Stomach (tissue), 4 donors: ENCODE data around the gene IPCEF1.

Experiments
- EP300 ChIP-seq: sonication (generic); formaldehyde crosslinking; IDR thresholded peaks from one replicate; pipeline ENCODE4 v1.6.1; 2017; ENCODE audit warnings: antibody characterized with exemption
- POLR2AphosphoS5 ChIP-seq, 3 donors: sonication (generic); formaldehyde crosslinking; IDR thresholded peaks; one replicate each; pipeline ENCODE4 v1.6.1; 2016; ENCODE audit warnings: antibody characterized with exemption in 3 of 3
- TF ChIP-seq, protein P1 (sequence below), 7 experiments: fragments of 450-650 bp in 4 of 7; fragments of 200-600 bp in 3 of 7; sonication (generic) in 3 of 7; IDR thresholded peaks; one replicate each; pipeline ENCODE4 v1.5.1; 2016 to 2019; ENCODE audit warnings: antibody characterized with exemption in 7 of 7, control low read depth in 2 of 7, mild to moderate bottlenecking in 1 of 7

DNA sequence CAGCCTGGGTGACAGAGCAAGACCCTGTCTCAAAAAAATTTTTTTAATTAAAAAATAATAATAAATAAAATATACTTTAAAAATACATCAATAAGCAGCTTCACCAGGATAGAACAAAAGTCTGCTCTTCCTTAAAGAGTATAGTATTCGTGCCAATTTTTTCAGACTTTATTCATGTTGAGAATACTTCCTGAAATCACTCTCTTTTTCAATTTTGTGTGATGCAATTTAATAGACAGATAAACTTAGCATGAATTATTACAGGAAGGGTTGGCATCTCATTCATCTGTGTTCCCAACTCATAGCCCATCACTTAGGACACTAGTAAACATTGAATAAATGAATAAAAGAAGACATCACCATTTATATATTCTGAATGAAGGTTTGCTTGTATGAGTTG lies 52.4 kb downstream of the IPCEF1 start:
- TF ChIP-seq, protein P1, sequence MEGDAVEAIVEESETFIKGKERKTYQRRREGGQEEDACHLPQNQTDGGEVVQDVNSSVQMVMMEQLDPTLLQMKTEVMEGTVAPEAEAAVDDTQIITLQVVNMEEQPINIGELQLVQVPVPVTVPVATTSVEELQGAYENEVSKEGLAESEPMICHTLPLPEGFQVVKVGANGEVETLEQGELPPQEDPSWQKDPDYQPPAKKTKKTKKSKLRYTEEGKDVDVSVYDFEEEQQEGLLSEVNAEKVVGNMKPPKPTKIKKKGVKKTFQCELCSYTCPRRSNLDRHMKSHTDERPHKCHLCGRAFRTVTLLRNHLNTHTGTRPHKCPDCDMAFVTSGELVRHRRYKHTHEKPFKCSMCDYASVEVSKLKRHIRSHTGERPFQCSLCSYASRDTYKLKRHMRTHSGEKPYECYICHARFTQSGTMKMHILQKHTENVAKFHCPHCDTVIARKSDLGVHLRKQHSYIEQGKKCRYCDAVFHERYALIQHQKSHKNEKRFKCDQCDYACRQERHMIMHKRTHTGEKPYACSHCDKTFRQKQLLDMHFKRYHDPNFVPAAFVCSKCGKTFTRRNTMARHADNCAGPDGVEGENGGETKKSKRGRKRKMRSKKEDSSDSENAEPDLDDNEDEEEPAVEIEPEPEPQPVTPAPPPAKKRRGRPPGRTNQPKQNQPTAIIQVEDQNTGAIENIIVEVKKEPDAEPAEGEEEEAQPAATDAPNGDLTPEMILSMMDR (IDR thresholded peaks at IDR 0.05), result no peak
- TF ChIP-seq POLR2AphosphoS5 (IDR thresholded peaks at IDR 0.05) (no peak), EP300 (no peak)
